HL-60 (cell line): ENCODE data around the gene PPP2R5C.

ENCODE experiments used
- CTCF ChIP-seq: IDR thresholded peaks from one replicate; pipeline ENCODE4 v1.5.1; 2011; ENCODE audit warnings: low read length, control low read depth, inconsistent platforms; ENCODE audit not compliant: insufficient read depth
- GABPA ChIP-seq: IDR thresholded peaks from 2 replicates; pipeline ENCODE4 v1.6.1; 2012; ENCODE audit warnings: low read depth

DNA sequence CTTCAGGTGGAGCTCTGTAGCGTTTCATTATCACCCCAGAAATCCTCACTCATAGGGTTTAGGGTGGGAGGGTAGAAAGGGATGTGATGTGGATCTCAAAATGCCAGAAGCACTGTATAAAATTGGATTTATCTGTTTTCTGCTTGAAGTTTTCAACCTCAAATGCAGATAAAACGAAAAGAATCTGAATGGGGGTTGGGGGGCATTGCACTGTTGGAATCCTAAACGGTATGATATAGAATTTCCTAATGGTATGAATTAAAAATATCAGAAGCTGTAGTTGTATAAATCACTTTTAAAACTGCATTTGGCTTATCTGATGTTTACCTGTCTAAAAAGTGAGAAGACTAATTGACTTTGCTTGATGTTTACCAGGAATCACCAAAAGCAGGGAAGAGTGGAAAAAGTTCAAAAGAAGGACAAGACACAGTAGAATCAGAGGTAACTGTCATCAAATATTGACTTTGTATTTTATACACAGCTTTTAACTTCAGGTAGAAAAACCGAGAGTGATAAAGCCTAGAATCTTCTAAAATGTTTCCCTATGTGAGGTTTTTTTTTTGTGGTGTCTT lies 1.1 kb downstream of the PPP2R5C start:
- TF ChIP-seq CTCF (no peak), GABPA (no peak)
